KMS-11 (cell line): ENCODE measurements around the gene STK32B.
"Not testable (repeated sequence)": the region's sequence is repeated elsewhere in the genome, so short reads cannot be mapped to it uniquely, and the experiment has no call there.

Experiments
- H2AFZ ChIP-seq: fragments of 200-600 bp; sonication (generic); 2 replicates; pipeline ENCODE4 v1.6.1; 2016; ENCODE audit warnings: antibody characterized with exemption, mixed run types, low read depth
- H3K27ac ChIP-seq: fragments of 200-600 bp; sonication (generic); 2 replicates; pipeline ENCODE4 v1.6.1; 2016; ENCODE audit warnings: mild to moderate bottlenecking, mixed run types
- H3K27me3 ChIP-seq: fragments of 200-600 bp; sonication (generic); 2 replicates; pipeline ENCODE4 v1.6.1; 2017; ENCODE audit warnings: mild to moderate bottlenecking, low read depth, mixed run types, moderate library complexity; ENCODE audit not compliant: insufficient read depth
- H3K36me3 ChIP-seq: fragments of 200-600 bp; sonication (generic); 2 replicates; pipeline ENCODE4 v1.6.1; 2017; ENCODE audit warnings: mild to moderate bottlenecking, mixed run types; ENCODE audit not compliant: insufficient read depth
- H3K4me1 ChIP-seq: fragments of 200-600 bp; sonication (generic); 2 replicates; pipeline ENCODE4 v1.6.1; 2016; ENCODE audit warnings: mild to moderate bottlenecking, low read depth, mixed run types; ENCODE audit not compliant: poor library complexity, severe bottlenecking
- H3K4me2 ChIP-seq: fragments of 200-600 bp; sonication (generic); 2 replicates; pipeline ENCODE4 v1.7.0; 2016; ENCODE audit warnings: mild to moderate bottlenecking, mixed run types
- H3K4me3 ChIP-seq: fragments of 200-600 bp; sonication (generic); IDR thresholded peaks from 2 replicates; pipeline ENCODE4 v1.6.1; 2017; ENCODE audit warnings: low read depth, low read length, mixed read lengths; ENCODE audit not compliant: insufficient read depth
- H3K79me2 ChIP-seq: fragments of 200-600 bp; sonication (generic); 2 replicates; pipeline ENCODE4 v1.6.1; 2016; ENCODE audit warnings: low read depth, mixed run types; ENCODE audit not compliant: insufficient read depth
- H3K9ac ChIP-seq: fragments of 200-600 bp; sonication (generic); 2 replicates; pipeline ENCODE4 v1.6.1; 2016; ENCODE audit warnings: mild to moderate bottlenecking, mixed run types
- H4K20me1 ChIP-seq: fragments of 200-600 bp; sonication (generic); 2 replicates; pipeline ENCODE4 v1.6.1; 2016; ENCODE audit warnings: mild to moderate bottlenecking, mixed run types; ENCODE audit not compliant: insufficient read depth
- TF ChIP-seq, protein P1 (sequence below): fragments of 200-600 bp; sonication (generic); conservative IDR thresholded peaks from 2 replicates; pipeline ENCODE4 v1.6.1; 2017; ENCODE audit warnings: low read depth, mild to moderate bottlenecking, antibody characterized with exemption, low read length, moderate library complexity, mixed read lengths

STK32B gene

DNA sequence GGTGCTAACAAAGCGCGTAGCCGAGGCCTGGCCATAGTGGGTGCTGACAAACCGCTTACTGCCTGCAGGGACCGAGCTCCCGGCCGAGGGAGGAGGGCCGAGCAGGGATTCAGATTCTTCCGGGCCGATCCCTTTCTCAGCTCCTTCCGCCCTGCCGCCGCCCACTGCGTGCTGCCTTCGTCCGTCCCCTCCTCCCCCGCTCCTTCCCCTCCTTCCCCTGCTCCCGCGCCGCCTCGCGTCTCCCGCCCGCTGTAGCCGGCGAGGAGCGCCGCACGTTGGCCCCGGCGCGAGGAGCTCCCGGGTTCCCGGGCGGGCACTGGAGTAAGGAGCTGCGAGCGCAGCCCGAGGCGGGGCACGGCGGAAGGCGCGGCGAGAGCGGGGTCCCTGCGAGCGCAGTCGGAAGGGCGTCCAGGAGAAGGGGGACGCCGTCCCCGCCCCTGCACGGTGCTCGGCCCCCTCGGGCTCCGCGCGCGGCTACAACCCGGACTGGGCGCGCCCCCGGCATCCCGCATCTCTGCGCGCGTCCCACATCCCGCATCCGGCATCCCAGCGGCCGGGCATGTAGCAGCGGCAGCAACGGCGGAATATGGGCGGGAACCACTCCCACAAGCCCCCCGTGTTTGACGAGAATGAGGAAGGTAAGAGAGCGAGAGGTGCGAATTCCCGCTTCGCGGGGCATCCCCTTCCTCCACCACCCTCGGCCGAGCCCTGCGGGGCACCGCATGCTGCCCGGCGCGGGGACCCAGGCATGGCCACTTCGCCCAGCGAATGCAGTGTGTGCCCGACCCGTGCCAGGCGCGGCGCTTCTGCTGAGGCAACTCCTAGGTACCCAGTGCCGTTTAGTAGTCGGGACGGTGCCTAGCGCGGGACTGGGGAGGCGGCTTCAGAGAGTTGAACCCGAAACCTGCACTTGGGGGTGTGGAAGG, at the start of gene STK32B:
STK32B (plus strand) TSS at position 203 of the 926 bp plus-strand sequence.
- H3K27ac ChIP-seq, result no peak within 1 kb of the TSS
- no peaks in the 10 kb centered on the region for H3K79me2 ChIP-seq
- no peak within 1 kb of the TSS for H3K4me3 ChIP-seq
- no peaks in the 10 kb centered on the region for H3K4me1 ChIP-seq
- H3K27me3 ChIP-seq, result no peaks in the 10 kb centered on the region
- H4K20me1 ChIP-seq, result no peaks in the 10 kb centered on the region
- no peak within 1 kb of the TSS; the same call in 1 of the 2 replicates for H3K9ac ChIP-seq
- TF ChIP-seq, protein P1, sequence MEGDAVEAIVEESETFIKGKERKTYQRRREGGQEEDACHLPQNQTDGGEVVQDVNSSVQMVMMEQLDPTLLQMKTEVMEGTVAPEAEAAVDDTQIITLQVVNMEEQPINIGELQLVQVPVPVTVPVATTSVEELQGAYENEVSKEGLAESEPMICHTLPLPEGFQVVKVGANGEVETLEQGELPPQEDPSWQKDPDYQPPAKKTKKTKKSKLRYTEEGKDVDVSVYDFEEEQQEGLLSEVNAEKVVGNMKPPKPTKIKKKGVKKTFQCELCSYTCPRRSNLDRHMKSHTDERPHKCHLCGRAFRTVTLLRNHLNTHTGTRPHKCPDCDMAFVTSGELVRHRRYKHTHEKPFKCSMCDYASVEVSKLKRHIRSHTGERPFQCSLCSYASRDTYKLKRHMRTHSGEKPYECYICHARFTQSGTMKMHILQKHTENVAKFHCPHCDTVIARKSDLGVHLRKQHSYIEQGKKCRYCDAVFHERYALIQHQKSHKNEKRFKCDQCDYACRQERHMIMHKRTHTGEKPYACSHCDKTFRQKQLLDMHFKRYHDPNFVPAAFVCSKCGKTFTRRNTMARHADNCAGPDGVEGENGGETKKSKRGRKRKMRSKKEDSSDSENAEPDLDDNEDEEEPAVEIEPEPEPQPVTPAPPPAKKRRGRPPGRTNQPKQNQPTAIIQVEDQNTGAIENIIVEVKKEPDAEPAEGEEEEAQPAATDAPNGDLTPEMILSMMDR, result no peak
- no peaks in the 10 kb centered on the region for H3K36me3 ChIP-seq
- H3K4me2 ChIP-seq, result peak within 1 kb of the TSS; percentile 54
- H2AFZ ChIP-seq, result peak within 1 kb of the TSS; percentile 71

DNA sequence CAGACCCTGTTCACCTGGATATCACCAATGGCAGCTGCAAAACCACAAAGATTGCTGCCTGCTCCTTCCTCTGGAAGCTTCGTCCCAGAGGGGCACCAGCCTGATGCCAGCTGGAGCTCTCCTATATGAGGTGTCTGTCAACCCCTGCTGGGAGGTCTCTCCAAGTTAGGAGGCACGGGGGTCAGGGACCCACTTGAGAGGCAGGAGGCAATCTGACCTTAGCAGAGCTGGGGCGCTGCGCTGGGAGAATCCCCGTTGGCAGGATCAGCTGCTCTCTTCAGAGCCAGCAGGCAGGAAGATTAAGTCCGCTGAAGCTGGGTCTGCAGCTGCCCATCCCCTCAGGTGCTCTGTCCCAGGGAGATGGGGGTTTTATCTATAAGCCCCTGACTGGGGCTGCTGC, 49.6 kb upstream of the STK32B start:
- not testable (repeated sequence) for H3K9ac ChIP-seq, H3K27ac ChIP-seq, H3K4me2 ChIP-seq, H4K20me1 ChIP-seq, H3K4me1 ChIP-seq, H2AFZ ChIP-seq, H3K4me3 ChIP-seq, H3K79me2 ChIP-seq, H3K27me3 ChIP-seq, H3K36me3 ChIP-seq

DNA sequence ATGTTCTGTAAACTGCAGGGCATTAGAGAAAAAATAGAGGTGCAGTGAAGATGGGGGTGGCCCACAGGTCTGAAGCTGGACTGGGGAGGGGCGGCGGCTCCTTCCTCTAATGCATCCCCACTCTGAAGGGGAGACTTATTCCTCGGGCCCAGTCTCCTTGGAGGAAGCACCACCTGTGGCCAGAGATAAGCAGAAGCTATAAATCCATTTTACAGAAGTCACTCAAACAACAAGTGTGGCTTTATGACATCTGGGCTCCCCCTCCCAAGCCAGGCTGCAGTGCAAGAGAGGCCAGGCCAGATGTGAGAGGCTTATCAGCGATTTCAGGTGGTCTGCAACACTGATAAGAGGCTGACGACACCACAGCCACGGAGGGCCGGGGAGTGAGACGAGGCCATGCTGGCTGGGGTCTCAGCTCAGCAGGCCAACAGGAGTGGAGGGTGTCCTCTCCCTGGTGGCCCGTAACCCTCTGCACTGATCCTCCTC, 47.9 kb upstream of the STK32B start:
- Histone ChIP-seq H3K36me3 (no peaks in the 10 kb centered on the region), H3K27ac (no peak overlapping the region), H3K4me2 (no peak overlapping the region), H3K27me3 (no peaks in the 10 kb centered on the region), H3K4me1 (no peaks in the 10 kb centered on the region), H4K20me1 (no peaks in the 10 kb centered on the region), H2AFZ (no peak overlapping the region), H3K79me2 (no peaks in the 10 kb centered on the region), H3K4me3 (no peak overlapping the region), H3K9ac (no peak overlapping the region)
- TF ChIP-seq, protein P1, result no peak

DNA sequence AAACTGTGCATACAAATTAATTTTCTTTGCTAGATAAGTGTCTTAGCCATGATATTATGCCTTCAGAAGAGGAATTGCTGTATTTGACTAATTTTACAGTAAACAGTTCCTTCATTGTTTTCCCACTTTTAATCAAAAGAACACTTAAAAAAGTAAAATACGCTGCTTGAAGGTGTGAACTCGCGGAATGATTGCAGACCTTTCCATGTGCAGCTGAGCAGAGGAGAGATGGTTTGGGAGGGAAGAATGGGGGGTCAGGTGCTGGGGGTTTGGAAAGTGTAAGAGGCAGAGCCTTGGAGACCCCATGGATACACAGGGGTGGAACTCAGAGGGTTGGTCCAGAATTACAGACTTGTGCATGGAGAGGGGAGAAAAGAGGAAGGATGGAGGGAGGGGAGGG, 47.4 kb upstream of the STK32B start:
- H3K4me1 ChIP-seq, result no peaks in the 10 kb centered on the region
- H3K4me3 ChIP-seq, result no peak overlapping the region
- no peaks in the 10 kb centered on the region for H3K36me3 ChIP-seq
- no peak overlapping the region for H3K9ac ChIP-seq
- H3K4me2 ChIP-seq, result no peak overlapping the region
- no peaks in the 10 kb centered on the region for H3K79me2 ChIP-seq
- no peak overlapping the region for H2AFZ ChIP-seq
- TF ChIP-seq, protein P1, result no peak
- no peak overlapping the region for H3K27ac ChIP-seq
- no peaks in the 10 kb centered on the region for H3K27me3 ChIP-seq
- no peaks in the 10 kb centered on the region for H4K20me1 ChIP-seq

DNA sequence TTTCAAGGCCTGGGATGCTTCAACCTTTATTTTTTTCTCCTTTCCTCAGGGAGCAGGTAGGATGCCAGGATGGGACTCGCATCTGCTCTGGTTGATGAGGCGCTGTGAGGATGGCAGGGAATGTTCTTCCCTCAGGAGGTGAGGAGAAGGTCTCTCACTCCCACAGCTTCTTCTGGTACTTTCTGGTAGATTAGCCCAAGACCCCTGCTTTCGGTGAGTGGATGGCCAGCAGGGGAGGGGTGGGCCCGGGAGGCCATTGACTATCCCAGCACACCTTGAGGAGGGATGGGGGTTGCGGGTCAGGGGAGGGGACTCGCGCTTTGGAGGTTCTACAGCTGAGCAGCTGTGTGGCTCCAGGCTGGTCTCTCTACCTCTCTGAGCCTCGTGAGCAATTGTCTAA, 46.8 kb upstream of the STK32B start:
- Histone ChIP-seq H3K4me3 (no peak overlapping the region), H3K4me1 (no peaks in the 10 kb centered on the region), H4K20me1 (no peaks in the 10 kb centered on the region), H3K4me2 (no peak overlapping the region), H3K36me3 (no peaks in the 10 kb centered on the region), H2AFZ (no peak overlapping the region), H3K9ac (no peak overlapping the region), H3K79me2 (no peaks in the 10 kb centered on the region), H3K27ac (no peak overlapping the region), H3K27me3 (no peaks in the 10 kb centered on the region)
- TF ChIP-seq, protein P1, result no peak

DNA sequence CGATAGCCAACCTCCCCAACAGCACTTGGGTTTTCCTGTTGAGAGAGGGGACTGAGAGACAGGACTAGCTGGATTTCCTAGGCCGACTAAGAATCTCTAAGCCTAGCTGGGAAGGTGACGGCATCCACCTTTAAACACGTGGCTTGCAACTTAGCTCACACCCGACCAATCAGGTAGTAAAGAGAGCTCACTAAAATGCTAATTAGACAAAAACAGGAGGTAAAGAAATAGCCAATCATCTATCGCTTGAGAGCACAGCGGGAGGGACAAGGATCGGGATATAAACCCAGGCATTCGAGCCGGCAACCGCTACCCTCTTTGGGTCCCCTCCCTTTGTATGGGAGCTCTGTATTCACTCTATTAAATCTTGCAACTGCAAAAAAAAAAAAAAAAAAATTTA, 44.3 kb upstream of the STK32B start:
- H2AFZ ChIP-seq, result not testable (repeated sequence)

More for the DNA sequence above, 44.3 kb upstream of the STK32B start:
- not testable (repeated sequence) for H3K4me1 ChIP-seq, H3K9ac ChIP-seq, H4K20me1 ChIP-seq, H3K36me3 ChIP-seq, H3K4me3 ChIP-seq, H3K4me2 ChIP-seq, H3K27me3 ChIP-seq, H3K79me2 ChIP-seq, H3K27ac ChIP-seq
